ELR (cell line): ENCODE measurements around the gene ABHD8.
"Not testable (repeated sequence)": the region's sequence is repeated elsewhere in the genome, so short reads cannot be mapped to it uniquely, and the experiment has no call there.

Source experiments
- DNase-seq: peaks from one replicate; pipeline ENCODE4 v3.0.0-alpha.2; 2015; ENCODE audit warnings: low read depth

ABHD8 gene

GRCh38 chr19:17296976-17297375 lies 6.2 kb downstream of the ABHD8 start:
- peak; percentile 49 for DNase-seq

- DNase-seq = peak; percentile 82
Measured at GRCh38 chr19:17296273-17296672, 7.0 kb downstream of the ABHD8 start.

- DNase-seq = not testable (repeated sequence)
Measured at GRCh38 chr19:17295551-17295950, 7.7 kb downstream of the ABHD8 start.

GRCh38 chr19:17294051-17294891 lies 9.0 kb downstream of the ABHD8 start:
- DNase-seq = peak; percentile 59

GRCh38 chr19:17293605-17294004 lies 9.6 kb downstream of the ABHD8 start:
- no peak for DNase-seq

GRCh38 chr19:17292301-17293074 lies 10.7 kb downstream of the ABHD8 start:
- DNase-seq = peak; percentile 94

GRCh38 chr19:17289489-17289888 lies 13.7 kb downstream of the ABHD8 start:
- DNase-seq = peak; percentile 91

GRCh38 chr19:17286752-17287151 lies 16.5 kb downstream of the ABHD8 start:
- no peak for DNase-seq

- DNase-seq = no peak
Measured at GRCh38 chr19:17286263-17286662, 17.0 kb downstream of the ABHD8 start.

GRCh38 chr19:17285415-17286135 lies 17.6 kb downstream of the ABHD8 start:
- no peak for DNase-seq

- DNase-seq = no peak
Measured at GRCh38 chr19:17283504-17283996, 19.7 kb downstream of the ABHD8 start.

- peak; percentile 89 for DNase-seq
Measured at GRCh38 chr19:17282488-17283125, 20.6 kb downstream of the ABHD8 start.

- peak; percentile 31 for DNase-seq
Measured at GRCh38 chr19:17281391-17282304, 21.6 kb downstream of the ABHD8 start, which contains the start of gene ANKLE1. ANKLE1 (plus strand) TSS chr19:17281901; CDS start chr19:17281921, 20 bp downstream.

GRCh38 chr19:17279436-17279835 lies 23.8 kb downstream of the ABHD8 start:
- no peak for DNase-seq

- no peak for DNase-seq
Measured at GRCh38 chr19:17275441-17276175, 27.6 kb downstream of the ABHD8 start.

GRCh38 chr19:17274892-17275291 lies 28.3 kb downstream of the ABHD8 start:
- DNase-seq = not testable (repeated sequence)

GRCh38 chr19:17268754-17269153 lies 34.5 kb downstream of the ABHD8 start:
- DNase-seq = no peak

GRCh38 chr19:17266975-17267788 lies 36.0 kb downstream of the ABHD8 start, which contains the start of gene BABAM1:
BABAM1 (plus strand) TSS chr19:17267443; CDS start chr19:17268807, 1,364 bp downstream.
- peak; percentile 99 for DNase-seq

- no peak for DNase-seq
Measured at GRCh38 chr19:17266589-17266974, 36.6 kb downstream of the ABHD8 start.
